Thyroid gland (tissue), 4 donors: ENCODE measurements around the gene TGM4. TPM values are rescaled to one million over a fixed set of nuclear protein-coding genes. Genes with fewer than 3 reads are reported as not detected.

Source experiments
- DNase-seq, 2 donors: peaks; one replicate each; pipeline ENCODE4 v3.0.0-alpha.2; 2019
- H3K27ac ChIP-seq, 3 donors: fragments of 200-600 bp; sonication (generic); 1 replicate in 2 of 3; 2 replicates in 1 of 3; pipeline ENCODE4 v1.5.1; 2016 to 2019; ENCODE audit warnings: mild to moderate bottlenecking in 1 of 3, moderate library complexity in 1 of 3
- H3K27me3 ChIP-seq: fragments of 200-600 bp; sonication (generic); one replicate; pipeline ENCODE4 v1.5.1; 2019
- H3K36me3 ChIP-seq, 2 donors: fragments of 200-600 bp; sonication (generic); one replicate each; pipeline ENCODE4 v1.5.1; 2016 to 2019
- H3K4me1 ChIP-seq, 2 donors: fragments of 200-600 bp; sonication (generic); one replicate each; pipeline ENCODE4 v1.5.1; 2017 to 2019
- H3K4me3 ChIP-seq, 3 donors: fragments of 200-600 bp; sonication (generic); replicated peaks in 1 of 3; 1 replicate in 2 of 3; 2 replicates in 1 of 3; pipeline ENCODE4 v1.5.1; 2016; ENCODE audit warnings: mild to moderate bottlenecking in 1 of 3
- H3K9me3 ChIP-seq: fragments of 200-600 bp; sonication (generic); one replicate; pipeline ENCODE4 v1.5.1; 2017
- POLR2A ChIP-seq, 2 donors: fragments of 450-650 bp; IDR thresholded peaks; one replicate each; pipeline ENCODE4 v1.6.1; 2017; ENCODE audit warnings: antibody characterized with exemption in 2 of 2, mild to moderate bottlenecking in 2 of 2, moderate library complexity in 1 of 2
- WGBS, 2 donors: methylation state at CpG; one replicate each; pipeline ENCODE4 v1.1.5; 2017; 5-methylcytosine and 5-hydroxymethylcytosine counted together
- intact Hi-C: fragments of 100-400 bp; cut with DNase I; formaldehyde crosslinking; loops from one replicate; pipeline ENCODE4 v1.15.1; 2023
- total RNA-seq, 4 donors: library from RNA; depleted of rRNA; stranded (reverse); fragments of >200 nt; gene quantifications; one replicate each; pipeline ENCODE4 v1.2.3, GENCODE V29; 2016
- TF ChIP-seq, protein P1 (sequence below), 6 experiments: fragments of 200-600 bp in 3 of 6; fragments of 450-650 bp in 3 of 6; sonication (generic) in 3 of 6; IDR thresholded peaks; one replicate each; pipeline ENCODE4 v1.5.1; 2016 to 2019; ENCODE audit warnings: antibody characterized with exemption in 6 of 6, mild to moderate bottlenecking in 2 of 6, inconsistent platforms in 1 of 6, moderate library complexity in 1 of 6

TGM4 gene
- total RNA-seq, 4 donors from 2014 or later, result 0.13 to 0.33 TPM; not detected in 2

DNA sequence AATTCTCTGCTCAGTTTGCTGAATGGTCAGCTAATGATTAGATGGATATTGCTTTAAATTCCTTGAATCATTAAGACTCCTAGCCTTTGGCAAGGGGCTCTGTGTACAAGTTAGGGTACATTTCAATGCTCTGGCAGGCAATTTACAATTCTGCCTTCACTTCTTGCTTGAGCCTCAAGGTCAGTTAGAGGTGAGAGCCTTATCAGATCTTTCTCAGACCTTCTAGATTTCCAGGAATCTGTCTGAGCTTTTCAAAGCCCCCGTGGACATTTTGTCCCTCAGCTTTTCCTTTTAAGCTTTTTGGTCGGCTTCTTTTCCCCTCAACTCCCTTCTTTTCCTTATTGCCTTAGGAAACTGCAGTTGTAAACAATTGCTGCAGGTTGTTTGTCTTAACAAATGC lies 34.7 kb downstream of the TGM4 start:
- WGBS, 2 donors, result 23 to 34% methylated on average over 2 of the region's 2 CpGs
- intact Hi-C loops, result no loop called here
- no peak for DNase-seq

DNA sequence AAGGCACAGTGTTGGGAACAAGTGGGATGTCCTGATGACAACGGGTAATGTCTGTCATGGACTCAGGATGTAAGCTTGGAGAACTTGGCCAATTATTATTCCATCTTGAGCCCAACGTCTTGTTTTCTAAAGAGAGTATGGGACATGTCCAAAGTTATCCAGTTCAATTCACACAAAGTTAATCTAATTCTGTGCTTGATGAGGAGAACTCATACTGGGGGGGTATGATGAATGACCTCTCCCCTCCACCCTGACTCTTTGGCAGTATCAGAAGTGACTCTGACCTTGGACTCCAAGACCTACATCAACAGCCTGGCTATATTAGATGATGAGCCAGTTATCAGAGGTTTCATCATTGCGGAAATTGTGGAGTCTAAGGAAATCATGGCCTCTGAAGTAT lies 36.3 kb downstream of the TGM4 start:
- no peak for DNase-seq
- TF ChIP-seq POLR2A (IDR thresholded peaks at IDR 0.05), result no peak
- TF ChIP-seq, protein P1, sequence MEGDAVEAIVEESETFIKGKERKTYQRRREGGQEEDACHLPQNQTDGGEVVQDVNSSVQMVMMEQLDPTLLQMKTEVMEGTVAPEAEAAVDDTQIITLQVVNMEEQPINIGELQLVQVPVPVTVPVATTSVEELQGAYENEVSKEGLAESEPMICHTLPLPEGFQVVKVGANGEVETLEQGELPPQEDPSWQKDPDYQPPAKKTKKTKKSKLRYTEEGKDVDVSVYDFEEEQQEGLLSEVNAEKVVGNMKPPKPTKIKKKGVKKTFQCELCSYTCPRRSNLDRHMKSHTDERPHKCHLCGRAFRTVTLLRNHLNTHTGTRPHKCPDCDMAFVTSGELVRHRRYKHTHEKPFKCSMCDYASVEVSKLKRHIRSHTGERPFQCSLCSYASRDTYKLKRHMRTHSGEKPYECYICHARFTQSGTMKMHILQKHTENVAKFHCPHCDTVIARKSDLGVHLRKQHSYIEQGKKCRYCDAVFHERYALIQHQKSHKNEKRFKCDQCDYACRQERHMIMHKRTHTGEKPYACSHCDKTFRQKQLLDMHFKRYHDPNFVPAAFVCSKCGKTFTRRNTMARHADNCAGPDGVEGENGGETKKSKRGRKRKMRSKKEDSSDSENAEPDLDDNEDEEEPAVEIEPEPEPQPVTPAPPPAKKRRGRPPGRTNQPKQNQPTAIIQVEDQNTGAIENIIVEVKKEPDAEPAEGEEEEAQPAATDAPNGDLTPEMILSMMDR (IDR thresholded peaks at IDR 0.05), result no peak
- Histone ChIP-seq H3K9me3 (no peaks in the 10 kb centered on the region), H3K4me3 (no peak overlapping the region), H3K27me3 (no peaks in the 10 kb centered on the region), H3K4me1 (no peaks in the 10 kb centered on the region), H3K27ac (no peak overlapping the region), H3K36me3 (no peaks in the 10 kb centered on the region)
- WGBS, 2 donors, result 94 to 98% methylated on average over 3 of the region's 3 CpGs
- intact Hi-C loops, result no loop called here

More for the DNA sequence above, 34.7 kb downstream of the TGM4 start:
- Histone ChIP-seq H3K9me3 (no peaks in the 10 kb centered on the region), H3K27ac (no peak overlapping the region), H3K4me1 (no peaks in the 10 kb centered on the region), H3K4me3 (no peak overlapping the region), H3K36me3 (no peaks in the 10 kb centered on the region), H3K27me3 (no peaks in the 10 kb centered on the region)
- TF ChIP-seq POLR2A (IDR thresholded peaks at IDR 0.05), result no peak
- TF ChIP-seq, protein P1 (IDR thresholded peaks at IDR 0.05), result no peak

DNA sequence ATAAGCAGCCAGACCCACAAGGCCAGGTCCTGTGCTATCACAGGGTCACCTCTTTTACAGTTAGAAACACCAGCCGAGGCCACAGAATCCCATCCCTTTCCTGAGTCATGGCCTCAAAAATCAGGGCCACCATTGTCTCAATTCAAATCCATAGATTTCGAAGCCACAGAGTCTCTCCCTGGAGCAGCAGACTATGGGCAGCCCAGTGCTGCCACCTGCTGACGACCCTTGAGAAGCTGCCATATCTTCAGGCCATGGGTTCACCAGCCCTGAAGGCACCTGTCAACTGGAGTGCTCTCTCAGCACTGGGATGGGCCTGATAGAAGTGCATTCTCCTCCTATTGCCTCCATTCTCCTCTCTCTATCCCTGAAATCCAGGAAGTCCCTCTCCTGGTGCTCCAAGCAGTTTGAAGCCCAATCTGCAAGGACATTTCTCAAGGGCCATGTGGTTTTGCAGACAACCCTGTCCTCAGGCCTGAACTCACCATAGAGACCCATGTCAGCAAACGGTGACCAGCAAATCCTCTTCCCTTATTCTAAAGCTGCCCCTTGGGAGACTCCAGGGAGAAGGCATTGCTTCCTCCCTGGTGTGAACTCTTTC lies 39.6 kb downstream of the TGM4 start:
- H3K9me3 ChIP-seq, result no peaks in the 10 kb centered on the region
- no peaks in the 10 kb centered on the region for H3K27me3 ChIP-seq
- TF ChIP-seq POLR2A (IDR thresholded peaks at IDR 0.05), result no peak
- TF ChIP-seq, protein P1 (IDR thresholded peaks at IDR 0.05), result peak; percentile 38 to 84 (median 66)
- intact Hi-C loops, result no loop called here
- peak; percentile 72 to 73 for DNase-seq
- H3K4me3 ChIP-seq, result no peak overlapping the region
- no peak overlapping the region for H3K27ac ChIP-seq
- H3K36me3 ChIP-seq, result no peaks in the 10 kb centered on the region
- WGBS, 2 donors, result 24 to 63% methylated on average over 3 to 4 of the region's 4 CpGs
- H3K4me1 ChIP-seq, result no peaks in the 10 kb centered on the region

DNA sequence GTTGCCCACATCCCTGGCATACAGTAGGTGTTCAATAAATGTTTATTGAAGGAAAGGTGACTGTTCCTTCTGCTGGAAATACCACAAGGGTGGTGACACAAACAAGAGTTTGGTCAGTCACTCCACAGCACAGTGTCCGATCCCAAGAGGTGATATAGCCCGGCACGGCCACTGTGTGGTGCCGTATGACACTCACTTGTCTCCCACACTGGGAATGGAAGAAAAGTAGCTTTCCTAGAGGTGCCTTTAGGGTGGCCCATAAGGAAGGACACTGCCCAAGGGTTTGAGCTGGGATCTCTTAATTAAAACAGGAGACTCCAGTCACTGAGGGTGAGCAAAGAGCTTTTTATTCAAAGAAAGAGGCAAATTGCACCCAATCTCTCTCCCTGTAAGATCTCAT lies 40.5 kb downstream of the TGM4 start:
- H3K27ac ChIP-seq, result no peak overlapping the region
- H3K4me3 ChIP-seq, result no peak overlapping the region
- no peaks in the 10 kb centered on the region for H3K27me3 ChIP-seq
- DNase-seq, result peak; percentile 44 to 47
- intact Hi-C loops, result loop anchor here (5.0 kb wide), 1 partner anchor 383 kb away; no protein-coding TSS in a partner anchor
- no peaks in the 10 kb centered on the region for H3K9me3 ChIP-seq
- TF ChIP-seq POLR2A (IDR thresholded peaks at IDR 0.05), result no peak
- TF ChIP-seq, protein P1 (IDR thresholded peaks at IDR 0.05), result peak in 4 of 6 experiments; percentile 26 to 49 (median 47)
- WGBS, 2 donors, result 43 to 57% methylated on average over 4 of the region's 4 CpGs
- H3K4me1 ChIP-seq, result no peaks in the 10 kb centered on the region
- H3K36me3 ChIP-seq, result no peaks in the 10 kb centered on the region

DNA sequence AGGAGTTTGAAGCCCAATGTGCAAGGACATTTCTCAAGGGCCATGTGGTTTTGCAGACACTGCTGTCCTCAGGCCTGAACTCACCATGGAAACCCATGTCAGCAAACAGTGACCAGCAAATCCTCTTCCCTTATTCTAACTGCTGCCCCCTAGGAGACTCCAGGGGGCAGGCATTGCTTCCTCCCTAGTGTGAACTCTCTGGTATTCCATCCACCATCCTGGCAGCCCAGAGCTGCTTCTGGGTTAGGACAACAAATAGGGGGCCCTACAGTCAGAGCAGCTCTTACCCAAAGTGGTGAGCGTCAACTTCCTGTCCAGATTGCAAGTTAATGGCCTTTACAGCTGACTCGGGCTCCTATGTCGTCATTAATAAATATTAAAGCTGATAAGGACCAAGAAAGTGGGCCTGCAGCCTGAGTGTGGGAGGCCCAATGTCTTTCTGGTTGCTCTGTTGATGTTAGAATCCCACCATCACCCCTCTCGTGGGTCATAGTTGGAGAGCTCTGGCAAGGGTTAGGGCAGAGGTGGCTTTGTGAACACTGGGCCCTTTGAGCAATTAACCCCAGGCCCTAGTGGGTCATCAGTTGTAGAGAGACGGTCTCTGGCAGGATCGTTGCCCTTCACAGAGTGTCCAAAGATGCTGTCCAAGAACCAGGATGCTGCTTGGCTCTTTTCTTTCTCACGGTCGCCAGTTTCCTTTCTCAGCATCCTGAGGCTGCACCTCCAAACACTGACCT lies 41.5 kb downstream of the TGM4 start:
- H3K27me3 ChIP-seq, result no peaks in the 10 kb centered on the region
- H3K9me3 ChIP-seq, result no peaks in the 10 kb centered on the region
- H3K27ac ChIP-seq, result no peak overlapping the region
- no peak for DNase-seq
- WGBS, 2 donors, result 82% methylated on average over 8 of the region's 8 CpGs
- no peak overlapping the region for H3K4me3 ChIP-seq
- TF ChIP-seq, protein P1 (IDR thresholded peaks at IDR 0.05), result no peak
- no peak for TF ChIP-seq POLR2A (IDR thresholded peaks at IDR 0.05)
- peaks cover 0 to 5% of the 10 kb centered on the region in 2 donors for H3K4me1 ChIP-seq
- intact Hi-C loops, result loop anchor here (5.0 kb wide), 1 partner anchor 384 kb away; no protein-coding TSS in a partner anchor
- no peaks in the 10 kb centered on the region for H3K36me3 ChIP-seq
